ENCODE results near the gene SEMA5A. TPM values are rescaled to one million over a fixed set of nuclear protein-coding genes. Genes with fewer than 3 reads are reported as not detected.

Gene SEMA5A
- total RNA-seq, 2 donors from 2014 or later = 0.14 to 0.23 TPM

DNA sequence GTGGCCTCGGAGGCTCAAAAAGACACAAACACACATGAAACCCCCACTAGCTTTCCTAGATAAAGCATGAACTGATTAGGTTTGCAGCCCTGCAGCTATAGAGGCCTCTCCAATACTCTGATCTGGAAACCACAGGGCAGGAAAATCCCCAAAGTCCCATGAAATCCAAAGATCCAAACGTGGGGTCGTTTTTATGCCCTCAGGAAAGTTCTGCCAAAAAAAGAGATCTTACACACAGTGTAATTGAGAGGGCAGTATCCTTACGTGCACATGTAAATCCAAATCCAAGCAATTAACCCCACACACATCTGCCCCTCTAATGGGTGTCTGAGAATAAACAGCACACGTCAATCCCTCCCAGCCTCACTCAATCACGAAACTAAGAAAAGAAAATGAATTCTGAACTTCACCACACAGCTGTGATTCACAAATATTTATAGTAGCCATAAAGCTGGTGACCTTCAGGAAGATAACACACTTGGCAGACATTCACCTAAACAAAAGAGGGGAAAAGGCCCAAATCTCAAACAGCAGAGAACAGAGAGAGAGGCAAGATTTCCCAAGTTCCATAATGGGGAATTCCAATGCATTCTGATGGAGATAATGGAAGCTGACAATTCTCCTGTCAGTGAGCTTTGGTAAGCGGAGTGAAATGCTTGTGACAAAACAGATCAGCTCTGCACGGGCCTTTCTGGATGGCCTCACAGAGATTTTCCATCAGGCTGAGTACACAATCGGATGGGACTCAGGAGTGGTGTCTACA, 114.2 kb downstream of the SEMA5A start:
- Mint-ChIP-seq H3K36me3 (ENCODE audit: insufficient read depth in 2 of 2) (no peaks in the 10 kb centered on the region), H3K27ac (no peak overlapping the region), H3K9me3 (peaks cover 0 to 2% of the 10 kb centered on the region in 2 donors), H3K4me3 (no peak overlapping the region), H3K27me3 (ENCODE audit: low read depth) (no peaks in the 10 kb centered on the region), H3K4me1 (ENCODE audit: low read depth) (no peaks in the 10 kb centered on the region)
- DNase-seq (no peak), ATAC-seq (replicated peaks in 1 of 2) (no peak)

DNA sequence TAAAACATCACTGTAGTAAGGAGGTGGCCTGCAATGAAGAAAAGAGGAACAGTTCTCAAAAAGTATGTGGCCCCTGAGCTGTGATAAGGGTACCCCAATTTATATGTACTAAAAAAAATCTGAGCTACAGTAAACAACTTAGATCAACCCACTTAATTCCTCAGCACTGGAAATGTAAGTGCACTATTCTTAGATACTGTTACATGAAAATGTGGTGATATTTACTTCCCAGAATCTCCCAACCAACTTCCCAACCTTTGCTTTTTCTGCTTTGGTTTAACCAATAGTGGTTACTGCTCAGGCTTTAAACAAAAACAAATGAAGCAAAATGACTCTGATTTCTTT, 114.8 kb downstream of the SEMA5A start:
- Mint-ChIP-seq H3K36me3 (ENCODE audit: insufficient read depth in 2 of 2) (no peaks in the 10 kb centered on the region), H3K27ac (no peak overlapping the region), H3K27me3 (ENCODE audit: low read depth) (no peaks in the 10 kb centered on the region), H3K4me3 (no peak overlapping the region), H3K9me3 (peaks cover 0 to 3% of the 10 kb centered on the region in 2 donors), H3K4me1 (ENCODE audit: low read depth) (no peaks in the 10 kb centered on the region)
- DNase-seq (no peak), ATAC-seq (replicated peaks in 1 of 2) (no peak)

DNA sequence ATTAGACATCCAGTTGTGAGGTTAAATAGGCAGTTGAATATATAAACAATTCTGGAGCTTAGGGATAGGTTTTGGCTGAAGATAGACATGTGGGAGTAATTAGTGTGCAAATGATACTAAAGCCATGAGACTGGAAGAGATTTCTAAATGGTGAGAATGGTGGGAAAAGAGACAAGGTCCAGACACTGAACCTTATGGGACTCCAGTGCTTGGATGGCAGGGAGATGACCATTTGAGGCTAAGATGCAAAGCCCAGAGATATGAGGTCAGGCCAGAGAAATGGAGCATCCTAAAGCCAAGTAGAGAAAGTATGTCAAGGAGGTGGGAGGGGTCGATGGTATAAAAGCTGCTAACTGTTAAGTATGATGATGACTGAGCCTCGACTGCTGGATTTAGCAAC, 115.6 kb downstream of the SEMA5A start:
- DNase-seq = no peak
- Mint-ChIP-seq H3K4me1 (ENCODE audit: low read depth) (no peaks in the 10 kb centered on the region), H3K27me3 (ENCODE audit: low read depth) (no peaks in the 10 kb centered on the region), H3K4me3 (no peak overlapping the region), H3K36me3 (ENCODE audit: insufficient read depth in 2 of 2) (no peaks in the 10 kb centered on the region), H3K9me3 (peaks cover 0 to 3% of the 10 kb centered on the region in 2 donors), H3K27ac (no peak overlapping the region)
- no peak for ATAC-seq (replicated peaks in 1 of 2)

DNA sequence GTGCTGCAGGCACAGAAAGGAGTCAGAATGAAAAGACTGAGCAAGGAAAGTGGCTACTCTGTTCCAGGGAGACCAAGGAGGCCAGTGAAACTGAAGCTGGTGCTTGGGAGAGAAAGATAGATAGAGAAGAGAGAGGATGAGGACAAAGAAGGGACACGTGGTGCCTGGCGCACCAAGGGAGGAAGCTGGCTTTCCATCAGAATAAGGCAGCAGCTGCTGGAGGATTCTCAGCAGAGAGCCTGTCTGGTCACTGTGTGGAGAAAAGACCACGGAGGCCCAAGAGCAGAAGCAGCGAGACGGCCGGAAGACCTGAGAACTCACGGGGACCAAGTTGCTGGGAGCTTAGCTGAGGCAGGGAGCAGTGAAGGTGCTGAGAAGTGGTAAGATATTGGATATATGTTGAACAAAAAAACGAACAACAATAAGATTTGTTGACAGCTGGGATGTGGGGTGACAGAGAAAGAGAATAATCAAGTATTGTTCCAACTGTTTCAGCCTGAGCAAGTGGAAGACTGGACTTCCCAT, 116.1 kb downstream of the SEMA5A start:
- Mint-ChIP-seq H3K27me3 (ENCODE audit: low read depth) (no peaks in the 10 kb centered on the region), H3K36me3 (ENCODE audit: insufficient read depth in 2 of 2) (no peaks in the 10 kb centered on the region), H3K4me3 (no peak overlapping the region), H3K27ac (no peak overlapping the region), H3K4me1 (ENCODE audit: low read depth) (no peaks in the 10 kb centered on the region), H3K9me3 (peaks cover 0 to 3% of the 10 kb centered on the region in 2 donors)
- DNase-seq (no peak), ATAC-seq (replicated peaks in 1 of 2) (no peak)

DNA sequence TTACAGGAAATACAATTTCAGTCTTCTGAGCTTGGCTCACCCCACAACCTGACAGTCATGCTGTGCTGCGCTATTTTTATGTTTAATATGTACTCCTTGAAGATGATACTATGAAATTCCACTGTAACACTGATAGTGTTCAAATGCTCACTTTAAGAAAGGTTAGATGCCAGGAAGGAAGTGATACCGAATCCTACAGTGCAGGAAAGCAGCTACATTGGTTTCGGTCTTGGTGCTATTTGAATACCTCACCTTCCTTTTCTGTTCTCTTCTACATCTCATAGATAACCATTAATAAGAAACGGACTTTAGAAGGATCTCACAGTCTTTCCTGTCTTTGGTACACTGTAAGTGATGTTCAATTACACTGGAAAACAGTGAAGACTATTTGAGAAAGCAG, 117.6 kb downstream of the SEMA5A start:
- Mint-ChIP-seq H3K9me3 (peaks cover 0 to 3% of the 10 kb centered on the region in 2 donors), H3K27me3 (ENCODE audit: low read depth) (no peaks in the 10 kb centered on the region), H3K36me3 (ENCODE audit: insufficient read depth in 2 of 2) (no peaks in the 10 kb centered on the region), H3K27ac (no peak overlapping the region), H3K4me1 (ENCODE audit: low read depth) (no peaks in the 10 kb centered on the region), H3K4me3 (no peak overlapping the region)
- ATAC-seq (replicated peaks in 1 of 2) = no peak
- DNase-seq = no peak

GRCh38 chr5:9425710-9426109, 120.2 kb downstream of the SEMA5A start:
- Mint-ChIP-seq H3K27ac (no peak overlapping the region), H3K27me3 (ENCODE audit: low read depth) (no peaks in the 10 kb centered on the region), H3K4me3 (no peak overlapping the region), H3K36me3 (ENCODE audit: insufficient read depth in 2 of 2) (no peaks in the 10 kb centered on the region), H3K9me3 (peaks cover 0 to 1% of the 10 kb centered on the region in 2 donors), H3K4me1 (ENCODE audit: low read depth) (no peaks in the 10 kb centered on the region)
- ATAC-seq (replicated peaks in 1 of 2) (no peak), DNase-seq (no peak)

- no peaks in the 10 kb centered on the region for H3K27me3 Mint-ChIP-seq (ENCODE audit: low read depth)
These were observed 122.3 kb downstream of the SEMA5A start for GRCh38 chr5:9423571-9423970.

GRCh38 chr5:9421884-9422283, 124.0 kb downstream of the SEMA5A start:
- H3K9me3 Mint-ChIP-seq = peaks cover 5 to 7% of the 10 kb centered on the region in 2 donors

More at GRCh38 chr5:9423571-9423970, 122.3 kb downstream of the SEMA5A start:
- Mint-ChIP-seq H3K4me3 (no peak overlapping the region), H3K36me3 (ENCODE audit: insufficient read depth in 2 of 2) (peaks cover 2 to 4% of the 10 kb centered on the region in 2 donors), H3K27ac (no peak overlapping the region), H3K4me1 (ENCODE audit: low read depth) (no peaks in the 10 kb centered on the region), H3K9me3 (peaks cover 5 to 6% of the 10 kb centered on the region in 2 donors)
- ATAC-seq (replicated peaks in 1 of 2) = no peak
- no peak for DNase-seq

DNA sequence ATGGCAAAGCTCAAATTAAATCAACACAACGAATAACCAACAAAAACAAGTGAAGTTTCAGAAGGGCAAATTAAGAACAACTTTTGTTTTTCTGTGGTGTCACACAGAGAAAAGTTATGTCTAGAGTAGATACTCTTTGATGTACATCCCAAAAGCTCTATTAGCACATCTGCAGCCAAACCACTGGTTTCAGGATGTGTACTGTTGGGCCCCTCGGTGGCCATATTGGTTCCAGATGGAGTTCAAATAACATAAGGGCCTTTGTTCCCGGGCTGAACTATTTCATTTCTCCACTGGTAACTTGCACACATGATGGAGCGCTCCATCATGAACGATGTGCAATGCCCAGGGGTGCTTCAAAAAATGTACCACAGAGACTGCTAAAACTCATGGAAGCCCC, 126.1 kb downstream of the SEMA5A start:
- H3K4me1 Mint-ChIP-seq (ENCODE audit: low read depth) = no peaks in the 10 kb centered on the region
- peaks cover 4% of the 10 kb centered on the region in 2 donors for H3K36me3 Mint-ChIP-seq (ENCODE audit: insufficient read depth in 2 of 2)
- no peaks in the 10 kb centered on the region for H3K27me3 Mint-ChIP-seq (ENCODE audit: low read depth)
- H3K9me3 Mint-ChIP-seq = peaks cover 5 to 6% of the 10 kb centered on the region in 2 donors
- no peak overlapping the region for H3K4me3 Mint-ChIP-seq
- H3K27ac Mint-ChIP-seq = no peak overlapping the region
- DNase-seq (no peak), ATAC-seq (replicated peaks in 1 of 2) (no peak)

More at GRCh38 chr5:9421884-9422283, 124.0 kb downstream of the SEMA5A start:
- no peak for DNase-seq
- H3K27me3 Mint-ChIP-seq (ENCODE audit: low read depth) = no peaks in the 10 kb centered on the region
- peaks cover 4% of the 10 kb centered on the region in 2 donors for H3K36me3 Mint-ChIP-seq (ENCODE audit: insufficient read depth in 2 of 2)
- no peaks in the 10 kb centered on the region for H3K4me1 Mint-ChIP-seq (ENCODE audit: low read depth)
- ATAC-seq (replicated peaks in 1 of 2) = no peak
- H3K27ac Mint-ChIP-seq = no peak overlapping the region
- no peak overlapping the region for H3K4me3 Mint-ChIP-seq

DNA sequence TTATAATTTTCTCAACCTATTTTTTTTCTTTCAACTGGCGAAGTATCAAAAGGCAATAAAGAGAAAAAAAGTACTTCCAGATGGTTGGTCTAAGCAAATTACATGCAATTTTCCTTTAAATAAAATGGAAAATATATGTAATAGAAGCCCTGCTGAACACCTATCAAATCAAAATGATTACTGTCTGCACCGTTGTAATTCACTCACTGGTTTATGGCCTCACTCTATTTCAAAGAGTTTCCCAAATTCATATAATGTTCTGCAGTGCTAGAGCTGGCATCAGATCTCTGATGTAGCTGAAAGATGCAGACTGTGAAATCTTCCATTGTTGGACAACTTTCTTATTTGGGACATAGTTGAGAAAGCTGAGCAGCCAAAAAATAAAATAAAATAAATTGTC, 130.3 kb downstream of the SEMA5A start:
- H3K4me1 Mint-ChIP-seq (ENCODE audit: low read depth) = no peaks in the 10 kb centered on the region

GRCh38 chr5:9415091-9415490, 130.8 kb downstream of the SEMA5A start:
- ATAC-seq (replicated peaks in 1 of 2) (no peak), DNase-seq (no peak)
- H3K4me3 Mint-ChIP-seq = no peak overlapping the region
- peaks cover 7 to 9% of the 10 kb centered on the region in 2 donors for H3K9me3 Mint-ChIP-seq
- H3K4me1 Mint-ChIP-seq (ENCODE audit: low read depth) = no peaks in the 10 kb centered on the region
- H3K36me3 Mint-ChIP-seq (ENCODE audit: insufficient read depth in 2 of 2) = peaks cover 4% of the 10 kb centered on the region in 2 donors
- H3K27ac Mint-ChIP-seq = no peak overlapping the region
- H3K27me3 Mint-ChIP-seq (ENCODE audit: low read depth) = no peaks in the 10 kb centered on the region

More for the DNA sequence above, 130.3 kb downstream of the SEMA5A start:
- ATAC-seq (replicated peaks in 1 of 2) (no peak), DNase-seq (no peak)
- H3K27me3 Mint-ChIP-seq (ENCODE audit: low read depth) = no peaks in the 10 kb centered on the region
- no peak overlapping the region for H3K27ac Mint-ChIP-seq
- peaks cover 4% of the 10 kb centered on the region in 2 donors for H3K36me3 Mint-ChIP-seq (ENCODE audit: insufficient read depth in 2 of 2)
- H3K4me3 Mint-ChIP-seq = no peak overlapping the region
- peaks cover 7 to 9% of the 10 kb centered on the region in 2 donors for H3K9me3 Mint-ChIP-seq

DNA sequence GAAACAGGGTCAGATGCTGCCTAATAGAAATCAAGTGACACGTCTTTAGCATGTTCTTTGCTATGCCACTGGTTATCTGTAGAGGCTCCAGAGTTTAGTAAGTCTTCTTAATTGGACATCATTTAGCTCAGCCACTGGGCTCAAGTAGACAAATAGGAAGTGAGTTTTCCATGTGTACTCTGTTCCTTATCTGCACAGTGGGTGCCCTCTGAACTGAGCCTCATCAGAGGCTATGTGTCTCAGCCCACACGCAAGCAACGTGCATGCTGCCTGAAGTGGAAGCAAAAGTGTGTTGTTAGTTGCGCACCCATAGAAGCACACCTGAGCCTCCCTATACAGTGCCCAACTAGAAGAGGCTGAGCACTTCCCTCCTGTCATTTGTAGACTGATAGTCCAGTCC, 134.7 kb downstream of the SEMA5A start:
- ATAC-seq (replicated peaks in 1 of 2) (no peak), DNase-seq (no peak)
- Mint-ChIP-seq H3K27ac (no peak overlapping the region), H3K4me3 (no peak overlapping the region), H3K9me3 (peaks cover 5 to 7% of the 10 kb centered on the region in 2 donors), H3K27me3 (ENCODE audit: low read depth) (no peaks in the 10 kb centered on the region), H3K4me1 (ENCODE audit: low read depth) (no peaks in the 10 kb centered on the region), H3K36me3 (ENCODE audit: insufficient read depth in 2 of 2) (no peaks in the 10 kb centered on the region)

DNA sequence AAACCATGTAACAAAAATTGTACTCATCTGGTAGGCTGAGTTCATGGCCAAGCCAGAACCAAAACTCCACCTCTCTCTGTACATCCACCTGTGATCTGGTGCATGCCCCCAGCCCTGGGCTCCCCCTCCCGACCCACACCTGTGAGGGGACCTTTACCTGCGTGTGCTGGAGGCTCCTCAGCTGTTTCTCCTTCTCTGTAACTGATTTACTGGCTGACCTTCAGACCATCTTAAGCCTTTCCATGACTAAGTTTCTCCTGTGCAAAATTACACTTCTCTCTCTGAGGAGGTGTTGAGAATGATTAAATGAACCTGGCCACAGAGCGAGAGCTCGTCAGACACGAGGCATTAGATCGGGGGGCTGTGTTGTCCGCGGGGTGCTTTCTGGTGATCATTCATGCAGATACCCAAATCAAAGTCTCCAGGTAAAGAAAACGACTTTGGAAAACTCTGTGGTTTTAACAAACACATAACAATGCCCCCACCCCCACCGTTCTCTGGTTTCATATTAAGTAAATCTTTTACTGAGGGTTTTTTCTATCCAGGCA, 136.4 kb downstream of the SEMA5A start:
- Mint-ChIP-seq H3K9me3 (peaks cover 5 to 7% of the 10 kb centered on the region in 2 donors), H3K4me3 (no peak overlapping the region), H3K27me3 (ENCODE audit: low read depth) (no peaks in the 10 kb centered on the region), H3K36me3 (ENCODE audit: insufficient read depth in 2 of 2) (no peaks in the 10 kb centered on the region), H3K4me1 (ENCODE audit: low read depth) (no peaks in the 10 kb centered on the region), H3K27ac (no peak overlapping the region)
- ATAC-seq (replicated peaks in 1 of 2) = no peak
- DNase-seq = no peak
